GM11168 (cell line): ENCODE results near the gene MTX3.

Source experiments
- in situ Hi-C: fragments of 300-500 bp; cut with MboI; formaldehyde crosslinking; loops from one replicate; pipeline ENCODE4 v1.12.0; 2022; ENCODE audit warnings: low sequenced_read_pairs; ENCODE audit not compliant: unreplicated experiment

Gene MTX3

DNA sequence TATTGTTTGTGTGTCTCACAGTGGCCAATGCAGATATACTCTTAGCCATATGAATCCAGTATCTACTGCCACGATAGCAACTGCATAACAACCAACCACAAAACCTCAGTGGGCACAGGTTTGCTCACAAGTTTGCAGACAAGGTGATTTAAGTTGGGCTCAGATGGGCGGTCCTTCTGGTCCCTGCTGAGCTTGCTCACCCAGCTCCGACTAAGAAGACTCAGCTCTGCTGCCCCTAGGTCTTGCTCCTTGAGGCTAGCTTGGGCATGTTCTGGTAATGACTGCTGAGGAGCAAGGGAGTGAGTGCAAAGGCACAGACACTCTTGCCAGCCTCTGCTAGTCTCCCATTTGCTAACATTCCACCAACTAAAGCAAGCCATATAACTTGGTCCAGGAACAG lies 52.6 kb downstream of the MTX3 start:
- in situ Hi-C loops: no loop called here

DNA sequence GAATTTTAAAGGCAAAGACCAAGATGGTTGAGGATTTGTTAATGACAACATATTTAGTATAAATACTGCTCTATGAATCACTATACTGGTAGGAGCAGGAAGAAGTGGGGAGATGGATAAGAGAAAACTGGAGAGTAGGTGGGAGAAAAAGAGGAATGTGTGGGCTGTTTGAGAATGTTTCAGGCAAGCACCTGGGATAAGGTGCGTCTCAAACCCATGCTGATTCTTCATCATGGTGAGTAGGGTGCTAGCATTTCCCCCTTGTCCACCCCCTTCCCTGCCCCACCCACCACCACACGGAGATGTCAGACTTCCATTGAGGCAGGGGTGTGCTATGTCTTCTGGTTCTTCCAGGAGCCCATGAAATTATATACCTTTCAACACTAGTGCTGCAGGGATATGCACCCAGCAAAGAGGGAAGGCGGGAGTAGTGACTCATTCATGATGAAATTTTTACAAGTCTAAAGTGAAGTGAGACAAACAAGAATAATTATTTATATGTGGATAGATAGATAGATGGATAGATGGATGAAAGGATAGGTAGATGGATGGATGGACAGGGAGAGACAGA lies 54.3 kb downstream of the MTX3 start:
- in situ Hi-C loops: no loop called here

DNA sequence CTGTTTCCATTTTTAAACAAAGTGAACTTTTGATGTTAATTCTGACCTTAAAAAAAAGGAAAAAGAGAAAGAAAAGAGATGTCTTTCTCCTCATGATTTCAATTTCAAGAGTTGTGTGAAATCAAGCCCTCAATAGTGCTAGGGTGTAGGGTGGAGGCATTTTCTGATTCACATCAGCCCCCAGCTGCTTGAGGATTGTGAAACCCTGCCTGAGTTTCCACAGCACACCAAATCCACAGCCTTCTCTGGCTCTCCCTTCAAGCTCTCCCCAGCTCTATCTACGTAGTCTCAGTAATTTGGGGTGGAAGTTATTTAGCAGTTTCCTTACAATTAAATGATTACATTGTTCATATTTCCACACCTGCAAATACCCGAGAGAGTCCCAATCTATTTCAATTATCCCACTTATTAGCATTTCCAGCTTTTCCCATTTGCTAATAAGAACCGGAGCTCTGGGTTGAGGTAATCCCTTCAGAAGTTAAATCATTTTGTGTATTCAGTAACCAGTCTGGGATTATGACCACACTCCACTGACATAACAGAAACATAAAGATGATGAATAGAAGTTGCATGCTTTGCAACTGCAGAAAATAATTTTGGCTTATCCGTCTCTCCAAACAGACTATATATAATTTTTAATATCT lies 54.9 kb downstream of the MTX3 start:
- in situ Hi-C loops: no loop called here

- in situ Hi-C loops: no loop called here
These were observed 56.4 kb downstream of the MTX3 start for GRCh38 chr5:79934681-79935080.

DNA sequence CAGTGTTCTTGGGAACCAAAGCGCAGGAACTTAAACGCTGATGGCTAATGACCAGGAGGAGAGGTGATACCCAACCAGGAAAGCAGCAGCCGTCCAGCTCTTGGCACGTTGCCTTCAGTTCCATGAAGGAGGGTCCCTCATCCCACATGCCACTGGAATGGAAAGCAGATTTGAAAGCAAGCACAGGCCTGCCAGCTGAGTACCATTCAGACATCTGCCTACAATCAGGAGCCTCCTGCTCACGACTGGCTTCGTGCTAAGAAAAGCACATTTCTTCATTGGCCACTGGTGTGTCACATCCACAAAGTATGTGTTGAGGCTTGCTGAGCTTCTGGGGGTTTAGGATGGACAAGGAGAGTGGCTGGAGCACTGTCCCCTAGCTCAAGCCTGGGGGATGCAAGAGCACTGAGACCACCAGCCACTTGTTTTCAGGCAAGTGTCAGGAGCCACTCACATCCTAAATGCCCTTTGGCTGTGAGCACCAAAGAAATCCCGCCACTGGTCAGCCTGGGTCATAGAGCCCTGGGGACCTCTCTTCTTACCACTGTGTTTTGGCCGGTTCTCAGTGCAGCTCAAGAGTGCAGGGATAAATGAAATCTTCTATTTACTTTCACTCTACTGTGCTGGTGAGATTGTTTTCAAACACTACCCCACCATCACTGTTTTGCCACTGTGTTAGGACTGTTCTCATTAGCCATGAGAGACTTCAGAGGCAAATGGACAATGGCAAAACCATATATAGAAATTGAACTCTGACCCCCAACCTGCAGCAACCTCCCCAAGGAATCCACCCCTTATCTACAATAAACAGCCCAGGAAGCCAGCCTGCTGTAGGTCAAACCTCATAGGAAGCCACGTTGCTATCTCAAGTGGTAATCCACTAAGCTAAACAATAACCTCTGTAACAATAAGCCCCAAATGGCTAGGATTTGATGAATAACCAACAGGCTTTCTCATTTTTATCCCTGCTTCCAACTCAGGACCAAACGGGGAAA lies 58.3 kb downstream of the MTX3 start:
- in situ Hi-C loops: no loop called here

DNA sequence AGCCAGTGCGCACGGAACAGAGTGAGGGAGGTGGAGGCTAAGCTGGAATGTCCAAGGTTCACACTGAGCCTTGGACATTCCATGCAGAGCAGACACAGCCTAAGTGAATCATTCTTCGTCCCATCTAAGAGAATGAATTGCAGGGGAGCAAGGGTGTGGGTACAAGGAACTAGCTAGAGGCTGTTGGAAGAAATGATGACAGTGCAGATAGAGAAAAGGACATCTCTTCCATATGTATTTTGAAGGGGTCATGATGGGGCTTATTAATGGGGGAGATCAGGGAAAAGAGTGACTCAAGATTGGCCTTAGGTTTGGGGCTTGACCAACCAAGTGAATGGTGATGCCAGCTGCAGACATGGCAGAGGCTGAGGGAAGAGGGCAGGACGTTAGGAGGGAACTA lies 59.2 kb downstream of the MTX3 start:
- in situ Hi-C loops: no loop called here

- in situ Hi-C loops: no loop called here
These were observed 59.7 kb downstream of the MTX3 start for GRCh38 chr5:79931409-79931808.

GRCh38 chr5:79929095-79929494 lies 62.0 kb downstream of the MTX3 start:
- in situ Hi-C loops: no loop called here
